Activated T-helper 17 cell treated with anti-CD3 and anti-CD28 coated beads, Interleukin-2, amount 50 U/mL, for 72 hours (primary cell): Measurements from ENCODE around the gene PDRG1. TPM values are rescaled to one million over a fixed set of nuclear protein-coding genes. Genes with fewer than 3 reads are reported as not detected.
A peak's percentile ranks its signal among the peaks of the same experiment; 100 is the strongest.
"Not testable (repeated sequence)": the region's sequence is repeated elsewhere in the genome, so short reads cannot be mapped to it uniquely, and the experiment has no call there.

ENCODE experiments used
- ATAC-seq: fragments of 150-1000 bp; cut with Tn5 transposase; replicated peaks from 2 replicates; pipeline ENCODE4 v1.10.0; 2021; ENCODE audit warnings: mild to moderate bottlenecking, moderate library complexity
- H3K27ac Mint-ChIP-seq: one replicate; pipeline ENCODE4 v1.8.0; 2022; ENCODE audit warnings: mixed read lengths
- H3K27me3 Mint-ChIP-seq: one replicate; pipeline ENCODE4 v1.8.0; 2022; ENCODE audit warnings: mixed read lengths
- H3K36me3 Mint-ChIP-seq: one replicate; pipeline ENCODE4 v1.8.0; 2022; ENCODE audit warnings: low read depth, mild to moderate bottlenecking, mixed read lengths
- H3K4me1 Mint-ChIP-seq: one replicate; pipeline ENCODE4 v1.8.0; 2022; ENCODE audit warnings: mixed read lengths
- H3K4me3 Mint-ChIP-seq: one replicate; pipeline ENCODE4 v1.8.0; 2022; ENCODE audit warnings: mild to moderate bottlenecking, mixed read lengths
- H3K9me3 Mint-ChIP-seq: one replicate; pipeline ENCODE4 v1.8.0; 2022; ENCODE audit warnings: mixed read lengths
- total RNA-seq, 2 donors: library from RNA; stranded (reverse); gene quantifications; one replicate each; pipeline ENCODE4 v1.2.3, GENCODE V29; 2022

PDRG1 gene
- total RNA-seq, 2 donors from 2014 or later: 13.1 to 19.1 TPM

- H3K9me3 Mint-ChIP-seq: no peaks in the 10 kb centered on the region
- peaks cover 38% of the 10 kb centered on the region for H3K27me3 Mint-ChIP-seq
- ATAC-seq: no peak
- H3K36me3 Mint-ChIP-seq: no peaks in the 10 kb centered on the region
- no peaks in the 10 kb centered on the region for H3K4me1 Mint-ChIP-seq
- no peak overlapping the region for H3K27ac Mint-ChIP-seq
- H3K4me3 Mint-ChIP-seq: no peak overlapping the region
These were observed 26.2 kb downstream of the PDRG1 start for GRCh38 chr20:31925631-31926030.

- Mint-ChIP-seq H3K27ac (no peak overlapping the region), H3K27me3 (peaks cover 43% of the 10 kb centered on the region), H3K9me3 (no peaks in the 10 kb centered on the region), H3K4me1 (no peaks in the 10 kb centered on the region), H3K4me3 (no peak overlapping the region), H3K36me3 (no peaks in the 10 kb centered on the region)
- ATAC-seq: no peak
These were observed 27.3 kb downstream of the PDRG1 start for GRCh38 chr20:31924561-31924960.

GRCh38 chr20:31923388-31924331 is 28.2 kb downstream of the PDRG1 start:
- peaks cover 42% of the 10 kb centered on the region for H3K27me3 Mint-ChIP-seq
- peak; percentile 46 for ATAC-seq
- no peaks in the 10 kb centered on the region for H3K4me1 Mint-ChIP-seq
- H3K4me3 Mint-ChIP-seq: no peak overlapping the region
- H3K36me3 Mint-ChIP-seq: no peaks in the 10 kb centered on the region
- H3K27ac Mint-ChIP-seq: no peak overlapping the region
- no peaks in the 10 kb centered on the region for H3K9me3 Mint-ChIP-seq

- Mint-ChIP-seq H3K4me1 (no peaks in the 10 kb centered on the region), H3K9me3 (no peaks in the 10 kb centered on the region), H3K27ac (no peak overlapping the region), H3K36me3 (no peaks in the 10 kb centered on the region), H3K4me3 (no peak overlapping the region), H3K27me3 (peaks cover 48% of the 10 kb centered on the region)
- ATAC-seq: no peak
These were observed 29.3 kb downstream of the PDRG1 start for GRCh38 chr20:31922588-31922987.

- no peaks in the 10 kb centered on the region for H3K4me1 Mint-ChIP-seq
- H3K36me3 Mint-ChIP-seq: no peaks in the 10 kb centered on the region
- ATAC-seq: no peak
- no peak overlapping the region for H3K27ac Mint-ChIP-seq
- no peak overlapping the region for H3K4me3 Mint-ChIP-seq
- H3K27me3 Mint-ChIP-seq: peaks cover 48% of the 10 kb centered on the region
- no peaks in the 10 kb centered on the region for H3K9me3 Mint-ChIP-seq
These were observed 29.7 kb downstream of the PDRG1 start for GRCh38 chr20:31922181-31922580.

- not testable (repeated sequence) for H3K4me1 Mint-ChIP-seq, H3K9me3 Mint-ChIP-seq, ATAC-seq
These were observed 30.4 kb downstream of the PDRG1 start for GRCh38 chr20:31921480-31921879.

DNA sequence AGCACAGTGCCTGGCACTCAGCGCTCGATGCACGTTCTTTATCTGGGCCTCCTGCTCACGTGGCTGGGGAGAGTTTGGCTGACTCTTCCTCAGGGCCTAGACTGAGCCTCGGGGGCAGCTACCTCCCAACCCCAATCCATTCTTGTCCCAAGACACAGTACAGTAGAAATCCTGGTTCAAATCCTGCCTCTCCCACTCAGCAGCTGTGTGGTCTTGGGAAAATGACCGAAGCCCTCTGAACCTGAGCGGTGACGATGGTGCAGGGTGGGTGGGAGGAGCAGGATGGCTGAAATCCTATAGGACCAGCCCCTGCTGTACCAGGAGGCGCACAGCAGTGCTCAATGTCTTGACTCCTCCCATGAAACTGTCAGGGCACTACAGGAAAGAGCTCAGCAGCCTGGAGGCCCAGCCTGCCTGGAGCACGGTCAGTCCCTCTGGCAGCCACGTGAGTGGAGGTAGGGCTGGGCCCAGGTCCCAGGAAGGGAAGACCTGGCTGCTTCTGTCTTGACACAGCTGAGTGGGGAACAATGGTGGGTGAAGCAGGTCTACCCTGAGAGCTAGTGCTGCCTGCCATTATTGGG is 31.5 kb downstream of the PDRG1 start:
- H3K27me3 Mint-ChIP-seq: peaks cover 43% of the 10 kb centered on the region
- no peak overlapping the region for H3K4me3 Mint-ChIP-seq
- H3K4me1 Mint-ChIP-seq: no peaks in the 10 kb centered on the region
- H3K36me3 Mint-ChIP-seq: no peaks in the 10 kb centered on the region
- no peaks in the 10 kb centered on the region for H3K9me3 Mint-ChIP-seq
- H3K27ac Mint-ChIP-seq: no peak overlapping the region
- no peak for ATAC-seq

More at GRCh38 chr20:31921480-31921879, 30.4 kb downstream of the PDRG1 start:
- not testable (repeated sequence) for H3K27ac Mint-ChIP-seq, H3K4me3 Mint-ChIP-seq, H3K36me3 Mint-ChIP-seq
- H3K27me3 Mint-ChIP-seq: peaks cover 48% of the 10 kb centered on the region

GRCh38 chr20:31919410-31920155 is 32.3 kb downstream of the PDRG1 start:
- Mint-ChIP-seq H3K9me3 (no peaks in the 10 kb centered on the region), H3K27me3 (peaks cover 43% of the 10 kb centered on the region), H3K4me1 (no peaks in the 10 kb centered on the region), H3K4me3 (no peak overlapping the region), H3K36me3 (no peaks in the 10 kb centered on the region), H3K27ac (no peak overlapping the region)
- no peak for ATAC-seq

DNA sequence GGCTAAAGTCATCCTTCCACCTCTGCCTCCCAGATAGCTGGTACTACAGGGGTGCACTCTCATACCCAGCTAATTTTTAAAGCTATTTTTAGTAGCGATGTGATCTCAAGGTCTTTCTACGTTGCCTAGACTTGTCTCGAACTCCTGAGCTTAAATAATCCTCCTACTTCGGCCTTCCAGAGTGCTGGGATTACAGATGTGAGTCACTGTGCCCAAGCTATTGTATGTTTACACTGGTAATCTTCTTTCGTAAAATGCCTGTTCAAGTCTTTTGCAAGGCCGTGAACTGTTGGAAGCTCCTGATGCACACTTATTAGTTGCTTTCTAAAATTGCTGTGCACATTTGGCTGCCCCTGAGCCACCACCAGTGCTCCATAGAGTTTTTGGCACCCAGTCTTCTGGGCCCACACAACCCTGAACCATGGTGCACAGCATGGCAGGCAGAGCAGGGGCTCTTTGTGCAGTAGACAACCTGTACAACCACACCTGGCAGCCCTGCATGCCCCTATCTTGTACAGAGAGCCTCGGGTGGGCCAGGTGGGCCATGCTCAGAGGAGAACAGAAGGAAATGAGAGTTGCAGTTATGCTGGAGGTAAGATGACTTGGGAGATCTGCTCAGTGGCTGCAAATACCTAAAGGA is 33.3 kb downstream of the PDRG1 start:
- Mint-ChIP-seq H3K4me3 (no peak overlapping the region), H3K27me3 (peaks cover 33% of the 10 kb centered on the region), H3K4me1 (no peaks in the 10 kb centered on the region), H3K9me3 (no peaks in the 10 kb centered on the region), H3K36me3 (no peaks in the 10 kb centered on the region), H3K27ac (no peak overlapping the region)
- no peak for ATAC-seq

DNA sequence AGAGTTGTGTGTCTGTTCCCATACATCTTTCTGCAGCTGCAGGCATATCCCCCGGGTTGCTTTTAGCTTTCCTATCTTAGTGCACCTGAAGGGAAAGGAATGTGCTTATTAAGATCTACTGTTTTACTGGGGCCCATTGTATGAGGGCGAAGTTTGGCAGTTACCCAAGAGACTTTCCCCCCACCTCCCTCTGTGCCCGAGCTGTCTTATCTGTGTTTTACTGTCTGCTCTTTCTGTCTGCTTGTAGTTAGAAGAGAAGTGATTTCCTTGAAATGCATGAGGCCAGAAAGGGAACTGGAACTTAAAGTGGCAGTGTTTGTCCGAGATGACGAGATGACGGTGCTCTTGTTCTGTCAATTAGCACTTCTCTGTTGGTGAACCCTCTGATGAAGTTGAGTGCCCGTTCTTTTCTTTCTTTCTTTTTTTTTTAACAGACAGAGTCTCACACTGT is 33.9 kb downstream of the PDRG1 start:
- peaks cover 29% of the 10 kb centered on the region for H3K27me3 Mint-ChIP-seq
- not testable (repeated sequence) for H3K4me3 Mint-ChIP-seq, H3K9me3 Mint-ChIP-seq, H3K4me1 Mint-ChIP-seq, H3K36me3 Mint-ChIP-seq, ATAC-seq, H3K27ac Mint-ChIP-seq

DNA sequence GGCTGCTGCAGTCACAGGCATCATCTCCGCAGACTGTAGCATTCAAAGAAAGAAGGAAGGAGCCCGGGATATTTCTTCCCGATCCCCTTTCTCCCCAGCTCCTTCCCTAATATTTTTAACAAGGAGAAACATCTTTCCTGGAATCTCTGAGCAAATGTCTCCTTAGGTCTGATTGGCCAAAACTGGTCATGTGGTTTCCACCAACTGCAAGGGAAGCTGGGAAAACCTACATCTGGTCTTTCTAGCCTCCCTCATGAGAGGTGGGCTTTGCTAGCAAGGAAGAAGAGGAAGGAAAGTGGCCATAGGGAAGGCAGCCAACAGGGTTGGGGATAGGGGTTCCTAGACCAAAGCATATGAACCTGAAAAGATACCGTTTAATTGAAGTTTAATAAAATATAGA is 35.1 kb downstream of the PDRG1 start:
- ATAC-seq: no peak

GRCh38 chr20:31915491-31916280 is 36.2 kb downstream of the PDRG1 start:
- Mint-ChIP-seq H3K36me3 (no peaks in the 10 kb centered on the region), H3K4me3 (no peak overlapping the region), H3K4me1 (no peaks in the 10 kb centered on the region), H3K27me3 (peaks cover 21% of the 10 kb centered on the region), H3K9me3 (no peaks in the 10 kb centered on the region), H3K27ac (no peak overlapping the region)
- ATAC-seq: no peak

More for the DNA sequence above, 35.1 kb downstream of the PDRG1 start:
- H3K27me3 Mint-ChIP-seq: peaks cover 23% of the 10 kb centered on the region
- H3K27ac Mint-ChIP-seq: no peak overlapping the region
- no peaks in the 10 kb centered on the region for H3K36me3 Mint-ChIP-seq
- no peaks in the 10 kb centered on the region for H3K9me3 Mint-ChIP-seq
- no peaks in the 10 kb centered on the region for H3K4me1 Mint-ChIP-seq
- no peak overlapping the region for H3K4me3 Mint-ChIP-seq

GRCh38 chr20:31914170-31914569 is 37.7 kb downstream of the PDRG1 start:
- Mint-ChIP-seq H3K36me3 (no peaks in the 10 kb centered on the region), H3K4me3 (no peak overlapping the region), H3K4me1 (no peaks in the 10 kb centered on the region), H3K27ac (no peak overlapping the region), H3K27me3 (peaks cover 16% of the 10 kb centered on the region), H3K9me3 (no peaks in the 10 kb centered on the region)
- ATAC-seq: no peak
